HG03064 (cell line): ENCODE data around the gene YBX2.
"Not testable (repeated sequence)": the region's sequence is repeated elsewhere in the genome, so short reads cannot be mapped to it uniquely, and the experiment has no call there.

ENCODE experiments used
- ATAC-seq: cut with Tn5 transposase; IDR thresholded peaks from one replicate; pipeline ENCODE4 v1.9.1; 2021; ENCODE audit warnings: low read depth; ENCODE audit not compliant: unreplicated experiment

YBX2 gene

GRCh38 chr17:7250695-7251627, 43.5 kb downstream of the YBX2 start:
- no peak for ATAC-seq

GRCh38 chr17:7249830-7250229, 44.6 kb downstream of the YBX2 start:
- ATAC-seq = no peak

DNA sequence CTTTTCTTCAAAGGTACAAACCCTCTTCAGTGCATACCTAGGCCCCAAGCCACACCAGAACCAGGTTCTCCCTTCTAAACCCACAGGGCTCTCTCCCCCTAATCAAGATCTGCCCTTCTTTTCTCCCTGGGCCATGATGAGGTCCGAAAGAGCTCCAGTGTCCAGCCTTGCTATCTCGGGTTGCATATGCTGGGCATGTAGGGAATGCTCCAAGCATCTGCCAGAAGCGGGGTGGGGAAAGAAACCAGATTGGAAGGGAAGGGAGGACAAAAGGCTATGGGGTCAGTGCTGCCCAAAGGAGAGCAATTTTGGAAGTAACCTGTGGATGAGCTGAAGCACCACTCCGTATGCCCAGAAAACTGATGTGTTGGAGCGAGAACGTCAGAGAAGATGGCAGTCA, 45.2 kb downstream of the YBX2 start:
- ATAC-seq = no peak

DNA sequence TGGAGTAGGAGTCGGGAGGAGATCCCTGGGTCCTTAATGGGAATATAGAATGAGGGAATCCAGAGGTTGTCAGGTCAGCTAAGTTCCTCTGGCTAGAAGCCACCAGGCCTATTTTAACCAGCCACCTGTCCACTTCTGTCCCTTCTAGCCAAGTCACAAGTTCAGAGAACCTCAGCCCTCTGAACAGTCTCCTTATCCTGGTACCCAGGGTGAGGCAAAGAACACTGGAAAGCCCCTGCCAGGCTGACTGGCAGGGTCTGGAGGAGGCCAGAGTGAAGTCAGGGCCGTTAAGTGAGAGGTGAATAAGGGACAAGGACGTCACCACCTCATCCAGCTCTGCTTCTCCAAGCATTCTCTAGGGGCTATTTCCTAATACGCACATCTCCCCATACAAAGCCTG, 45.6 kb downstream of the YBX2 start:
- ATAC-seq = no peak

GRCh38 chr17:7246779-7247178, 47.7 kb downstream of the YBX2 start:
- no peak for ATAC-seq

DNA sequence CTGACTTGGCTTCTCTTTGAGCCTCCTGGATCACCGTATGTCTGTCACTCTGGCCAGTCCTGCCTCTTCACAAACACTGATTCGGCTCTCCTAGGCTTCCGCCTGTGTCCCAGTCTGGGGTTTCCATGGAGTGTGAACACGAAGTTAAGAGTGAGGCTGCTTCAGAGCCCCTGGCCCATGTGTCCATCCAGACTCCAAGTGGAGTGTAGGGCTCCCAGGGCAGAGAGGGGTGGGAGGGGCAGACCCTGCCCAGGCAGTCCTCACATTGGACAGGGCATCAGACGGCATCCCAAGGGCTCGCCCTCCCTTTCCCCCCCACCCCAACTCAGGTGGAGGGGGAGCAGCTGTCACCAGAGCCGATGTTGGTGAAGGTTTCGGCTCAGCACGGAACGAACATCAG, 50.6 kb downstream of the YBX2 start:
- ATAC-seq = not testable (repeated sequence)

GRCh38 chr17:7243453-7243729, 51.0 kb downstream of the YBX2 start:
- ATAC-seq = no peak

DNA sequence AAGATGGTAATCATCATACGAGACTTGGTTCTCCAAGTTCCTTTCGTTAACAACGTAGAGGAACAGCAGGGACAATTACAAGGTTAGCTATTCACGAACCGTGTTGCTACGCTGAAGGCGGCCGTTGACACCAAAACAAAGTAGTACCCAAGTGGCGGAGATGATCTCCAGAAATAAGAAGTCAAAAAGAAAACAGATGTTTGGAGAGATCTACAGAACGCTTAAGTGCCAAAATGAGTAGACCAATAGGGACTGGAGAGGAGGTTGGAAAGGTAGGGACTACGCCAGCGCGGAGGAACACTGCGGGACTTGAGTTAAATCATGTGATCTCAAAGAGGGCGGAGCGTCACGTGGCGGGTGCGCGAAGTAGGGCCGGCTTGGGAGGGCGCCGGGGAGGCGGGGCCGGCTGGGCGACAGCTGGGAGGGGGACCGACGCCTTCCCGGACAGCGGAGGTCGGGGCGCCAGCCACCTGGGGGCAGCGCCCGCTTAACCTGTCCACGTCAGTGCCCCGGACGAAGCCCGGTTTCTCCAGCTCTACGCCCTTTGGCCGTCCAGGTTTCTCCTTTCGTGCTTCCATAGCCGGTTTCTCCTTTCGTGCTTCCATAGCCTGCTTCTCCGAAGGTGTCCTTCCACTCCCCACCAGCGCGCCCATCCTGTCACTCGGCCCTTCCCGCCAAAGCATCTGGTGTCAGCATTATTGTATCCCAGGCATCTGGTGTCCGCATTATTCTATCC, 51.6 kb downstream of the YBX2 start:
- no peak for ATAC-seq

DNA sequence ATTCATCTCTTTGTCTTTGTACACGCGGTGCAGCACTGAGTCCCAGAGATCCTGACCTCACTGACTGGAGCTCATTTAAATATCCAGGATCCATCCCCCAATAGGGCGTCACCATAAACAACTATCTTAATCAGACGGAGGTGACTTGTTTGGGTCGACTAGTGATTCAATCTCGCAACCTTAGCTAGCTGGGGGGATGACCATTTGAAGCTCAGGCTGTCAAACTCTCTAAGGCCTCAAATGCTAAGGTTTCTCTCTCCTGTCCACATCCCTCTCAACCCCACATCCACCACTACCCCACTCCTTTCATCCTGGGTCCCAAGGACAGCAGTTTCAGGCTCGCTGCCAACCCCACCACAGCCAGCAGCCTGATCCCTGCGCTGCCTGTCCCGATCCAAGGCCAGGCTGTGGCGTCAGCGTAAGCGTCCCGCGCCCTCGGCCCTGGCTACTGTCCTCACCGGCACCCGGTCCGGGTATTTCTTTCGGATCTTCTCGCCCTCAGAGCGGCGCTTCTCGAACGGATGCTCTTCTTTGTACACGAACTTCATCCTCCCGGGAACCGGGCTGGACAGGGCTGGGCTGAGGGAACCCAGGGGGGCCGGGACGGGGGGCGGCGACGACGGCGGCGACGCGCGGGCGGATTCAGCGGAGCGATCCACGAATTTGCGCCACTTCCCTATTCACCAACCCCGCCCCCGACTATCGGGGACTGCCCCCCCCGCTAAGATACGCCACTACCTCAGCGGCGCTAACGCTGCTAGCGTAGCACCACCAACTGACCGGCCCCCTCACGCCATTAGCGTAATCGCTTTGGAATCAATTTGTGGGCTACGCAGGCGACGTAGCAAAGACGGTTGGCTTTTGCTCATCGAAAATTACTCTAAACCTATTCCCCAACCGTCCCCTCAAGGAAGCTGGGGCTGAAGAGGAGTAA, 52.4 kb downstream of the YBX2 start, which contains the start of gene GABARAP:
Gene GABARAP, minus strand, starts transcription at position 667 of the 934 bp plus-strand sequence. Its CDS starts 119 bp downstream, at position 548.
- ATAC-seq = no peak

DNA sequence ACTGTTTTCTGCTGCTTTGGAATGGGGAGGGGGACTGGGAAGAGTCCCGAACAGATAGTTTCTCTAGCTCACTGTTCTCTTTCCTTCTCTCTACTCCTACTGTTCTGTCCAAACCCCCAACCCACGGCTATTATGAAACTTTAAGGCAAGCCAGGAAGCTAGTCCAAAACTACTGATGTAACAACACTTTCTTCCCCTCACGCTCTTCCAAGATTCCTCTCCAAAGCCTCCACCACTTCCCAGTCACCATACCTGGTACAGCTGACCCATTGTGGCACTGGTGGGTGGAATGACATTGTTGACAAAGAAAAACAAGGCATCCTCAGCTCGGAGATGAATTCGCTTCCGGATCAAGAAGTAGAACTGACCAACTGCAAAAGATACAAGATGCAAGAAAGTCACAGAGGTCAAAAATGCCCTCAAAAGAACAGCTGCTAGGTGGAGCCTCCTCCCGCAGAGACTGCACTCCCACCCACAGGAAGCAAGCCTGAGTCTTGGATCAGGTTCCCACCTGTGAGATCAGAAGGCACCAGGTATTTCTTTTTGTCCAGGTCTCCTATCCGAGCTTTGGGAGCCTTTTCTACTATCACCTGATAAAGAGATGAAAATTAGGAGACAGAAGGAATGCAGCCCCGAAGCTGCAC, 53.2 kb downstream of the YBX2 start:
- ATAC-seq = no peak

- ATAC-seq = no peak
Observed at GRCh38 chr17:7240375-7240774, 54.1 kb downstream of the YBX2 start.

DNA sequence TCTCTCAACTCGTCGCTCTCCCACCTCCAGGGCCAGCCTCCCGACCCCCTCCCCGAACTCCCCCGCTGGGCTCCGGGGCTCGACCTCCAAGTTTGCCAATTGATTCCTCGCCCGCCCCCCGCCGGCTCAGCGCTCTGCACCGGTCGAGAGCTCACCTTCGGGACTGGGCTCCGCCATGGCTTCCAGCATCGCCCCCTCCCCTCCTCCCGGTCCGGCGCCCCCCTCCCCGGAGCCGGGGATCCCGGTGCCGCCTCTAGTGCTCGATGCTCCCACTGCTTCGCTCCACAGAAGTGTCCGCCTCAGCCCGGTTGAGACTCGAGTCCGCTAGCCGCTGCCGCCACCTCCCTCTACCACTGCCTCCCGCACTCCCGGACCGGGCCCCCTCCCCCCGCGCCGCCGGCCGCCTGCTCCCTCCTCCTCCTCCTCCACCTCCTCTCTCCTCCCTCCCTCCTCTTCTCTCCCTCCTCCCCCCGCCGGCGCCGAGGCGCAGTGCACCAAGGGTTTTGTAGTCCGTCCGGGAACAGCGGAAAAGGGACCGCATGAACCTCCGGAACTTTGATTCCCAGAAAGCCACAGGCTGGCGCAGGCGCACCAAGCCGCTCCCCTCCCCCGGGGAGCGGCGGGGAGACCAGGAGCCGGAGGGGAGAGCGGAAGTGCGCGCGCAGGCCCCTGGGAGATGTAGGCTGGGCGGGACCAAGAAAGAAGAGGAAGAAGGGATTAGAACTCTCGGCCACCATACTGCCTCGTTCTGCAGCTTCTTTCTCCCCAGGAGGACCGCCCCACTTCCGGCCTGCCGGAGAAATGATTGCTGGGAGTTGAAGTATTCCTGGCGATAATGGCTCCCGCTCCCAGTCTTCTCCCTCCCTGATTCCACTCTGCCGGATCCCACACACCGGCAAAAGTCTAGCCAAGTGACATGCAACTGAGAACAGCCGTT, 55.1 kb downstream of the YBX2 start, which contains the start of gene PHF23:
Gene PHF23, minus strand, starts transcription at position 367 of the 937 bp plus-strand sequence. Its CDS starts 178 bp downstream, at position 189.
- peak; percentile 38 for ATAC-seq

DNA sequence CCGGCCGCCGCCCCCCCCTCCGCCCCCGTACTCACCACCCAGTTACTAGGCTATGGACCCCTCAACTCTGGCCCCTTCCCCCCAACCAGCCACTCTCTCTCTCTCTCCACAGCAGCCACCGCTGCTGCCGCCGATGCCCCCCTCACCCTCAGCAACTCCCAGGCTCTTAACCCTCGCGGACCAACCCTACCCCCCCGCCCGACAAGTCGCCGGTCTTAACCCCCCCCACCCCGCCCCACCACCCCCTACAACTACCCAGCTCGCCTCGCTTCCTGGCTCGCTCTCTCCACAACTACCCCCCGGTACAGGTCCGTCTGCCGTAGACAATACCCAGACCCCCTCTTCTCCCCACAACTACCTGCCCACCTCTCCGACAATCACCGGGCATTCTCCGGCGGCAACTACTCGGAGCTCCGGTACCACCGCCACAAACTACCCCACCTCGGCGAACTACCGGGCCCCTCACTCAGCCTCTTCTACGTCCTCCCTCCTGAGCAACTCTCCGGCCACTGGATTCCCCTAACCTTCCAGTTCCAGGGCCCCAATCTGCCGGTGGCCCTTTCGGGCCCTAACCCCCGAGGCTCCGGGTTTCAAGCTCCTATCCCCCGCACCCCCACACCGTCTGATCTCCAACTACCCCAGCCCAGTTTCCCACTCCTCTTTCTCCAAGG, 55.9 kb downstream of the YBX2 start:
- no peak for ATAC-seq
